NCI-H1694 treated with DMSO at 0.1 percent for 48 hours (cell line): Measurements from ENCODE around the gene PROSER2.

ENCODE experiments used
- DNase-seq: peaks from one replicate; lab custom pipeline; 2025; lab: John Stamatoyannopoulos, UW

PROSER2 gene

GRCh38 chr10:11869743-11870460 is 46.7 kb downstream of the PROSER2 start:
- no peak for DNase-seq

GRCh38 chr10:11870461-11870780 is 47.3 kb downstream of the PROSER2 start:
- DNase-seq: no peak

DNA sequence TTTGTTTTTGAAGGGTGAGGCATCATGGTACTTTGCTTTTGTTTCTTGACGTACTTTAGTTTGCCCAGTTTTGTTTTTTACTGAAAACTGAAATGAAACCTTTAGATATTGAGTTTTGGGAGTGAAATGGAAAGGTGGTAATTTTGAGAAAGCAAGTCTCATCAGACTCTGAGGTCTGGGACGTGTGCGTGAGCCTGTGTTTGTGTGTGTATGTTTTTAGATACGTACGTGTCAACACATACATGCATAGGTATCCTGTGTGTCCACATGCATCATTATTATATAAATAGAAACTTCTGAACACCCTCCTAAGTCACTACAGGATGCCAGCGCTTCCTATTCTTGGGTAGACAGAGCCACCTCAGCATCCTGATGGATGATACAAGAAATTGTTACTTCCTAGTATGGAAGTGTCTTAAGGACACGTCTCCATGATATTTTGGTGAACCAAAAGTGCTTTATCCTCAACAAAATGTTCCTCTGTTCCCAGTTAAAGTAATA is 47.8 kb downstream of the PROSER2 start:
- DNase-seq: no peak

GRCh38 chr10:11871466-11871865 is 48.3 kb downstream of the PROSER2 start:
- DNase-seq: no peak

GRCh38 chr10:11874568-11875493 is 51.7 kb downstream of the PROSER2 start:
- DNase-seq: no peak

DNA sequence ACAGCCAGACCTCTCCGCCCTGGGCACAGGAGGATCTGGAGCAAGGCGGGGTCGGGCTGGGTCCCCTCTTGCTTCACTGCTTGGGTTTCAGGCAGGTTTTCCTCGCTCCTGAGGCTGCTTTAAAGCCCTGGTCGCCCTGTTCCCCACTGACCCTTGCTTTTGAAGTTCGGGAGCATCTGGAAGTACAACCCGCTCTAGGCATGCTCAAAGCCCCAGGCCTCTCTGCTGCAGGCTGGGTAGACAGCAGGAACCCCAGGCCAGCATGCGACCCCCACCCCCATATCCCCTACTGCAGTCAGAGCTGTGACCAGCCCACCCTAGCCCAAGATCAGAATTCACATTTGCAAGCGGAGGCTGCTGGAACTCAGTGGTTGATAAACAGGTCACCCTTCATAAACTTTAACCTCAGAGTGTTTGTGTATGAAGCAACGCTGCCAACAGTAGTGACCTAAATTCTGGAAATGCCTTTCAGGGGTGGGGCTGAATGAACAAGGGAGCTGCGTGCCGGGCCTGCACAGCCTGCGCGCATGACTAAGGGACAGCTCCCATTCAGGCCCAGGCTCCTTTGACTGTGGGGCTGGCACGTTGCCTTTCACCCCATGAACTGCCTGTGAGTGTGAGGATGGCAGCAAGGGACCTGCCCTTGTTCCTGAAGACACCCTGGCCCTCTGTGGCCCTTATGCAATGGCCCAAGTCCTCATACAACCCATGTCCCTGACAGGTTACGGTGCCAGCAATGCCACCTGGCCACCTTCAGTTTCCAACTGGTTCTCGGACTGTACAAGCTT is 52.5 kb downstream of the PROSER2 start:
- DNase-seq: no peak

GRCh38 chr10:11876324-11876723 is 53.2 kb downstream of the PROSER2 start:
- no peak for DNase-seq

GRCh38 chr10:11876805-11877590 is 53.8 kb downstream of the PROSER2 start:
- no peak for DNase-seq

GRCh38 chr10:11877591-11877905 is 54.4 kb downstream of the PROSER2 start:
- no peak for DNase-seq

DNA sequence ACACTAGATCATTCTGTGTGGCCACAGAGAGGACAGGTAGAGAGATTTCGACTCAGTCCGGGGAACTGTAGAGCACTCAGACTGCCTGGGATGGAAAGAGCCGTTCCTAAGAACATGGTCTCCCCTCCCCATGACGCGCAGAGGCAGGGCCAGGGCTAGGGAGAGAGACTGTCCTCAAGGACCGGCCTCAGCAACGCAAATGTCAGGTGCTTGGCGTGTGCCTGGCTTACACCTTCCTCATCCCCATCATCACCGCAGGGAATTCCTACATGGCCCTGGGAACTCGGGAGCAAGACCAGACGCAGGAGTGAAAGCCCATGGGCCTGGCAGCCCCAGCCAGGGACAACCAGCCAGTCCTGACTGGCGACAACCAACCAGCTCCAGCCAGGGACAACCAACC is 55.6 kb downstream of the PROSER2 start:
- DNase-seq: no peak

GRCh38 chr10:11879387-11880094 is 56.4 kb downstream of the PROSER2 start:
- DNase-seq: no peak

- DNase-seq: no peak
Measured at GRCh38 chr10:11880151-11881029, 57.2 kb downstream of the PROSER2 start.

DNA sequence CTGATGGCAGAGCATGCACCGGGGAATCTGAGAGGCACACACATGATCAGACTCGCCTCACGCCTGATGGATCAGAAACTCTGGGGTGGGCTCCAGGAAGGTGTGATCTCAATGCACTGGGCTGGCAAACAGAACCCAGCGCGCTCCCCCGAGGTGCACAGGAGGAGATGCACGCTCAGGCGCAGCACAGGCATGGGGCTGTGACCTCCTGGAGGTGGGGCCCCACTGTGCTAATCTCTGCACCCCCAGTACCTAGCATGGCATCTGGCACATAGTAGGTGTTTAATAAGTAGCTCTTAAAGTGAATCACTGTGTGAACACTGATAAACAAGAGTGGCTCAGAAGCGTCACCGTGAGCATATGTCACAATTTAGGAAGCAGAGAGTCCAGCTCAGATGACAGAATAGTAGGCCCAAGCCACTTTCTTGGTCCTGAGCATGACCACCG is 57.9 kb downstream of the PROSER2 start:
- no peak for DNase-seq

GRCh38 chr10:11881477-11882417 is 58.6 kb downstream of the PROSER2 start:
- DNase-seq: no peak

GRCh38 chr10:11882646-11883375 is 59.7 kb downstream of the PROSER2 start:
- no peak for DNase-seq

DNA sequence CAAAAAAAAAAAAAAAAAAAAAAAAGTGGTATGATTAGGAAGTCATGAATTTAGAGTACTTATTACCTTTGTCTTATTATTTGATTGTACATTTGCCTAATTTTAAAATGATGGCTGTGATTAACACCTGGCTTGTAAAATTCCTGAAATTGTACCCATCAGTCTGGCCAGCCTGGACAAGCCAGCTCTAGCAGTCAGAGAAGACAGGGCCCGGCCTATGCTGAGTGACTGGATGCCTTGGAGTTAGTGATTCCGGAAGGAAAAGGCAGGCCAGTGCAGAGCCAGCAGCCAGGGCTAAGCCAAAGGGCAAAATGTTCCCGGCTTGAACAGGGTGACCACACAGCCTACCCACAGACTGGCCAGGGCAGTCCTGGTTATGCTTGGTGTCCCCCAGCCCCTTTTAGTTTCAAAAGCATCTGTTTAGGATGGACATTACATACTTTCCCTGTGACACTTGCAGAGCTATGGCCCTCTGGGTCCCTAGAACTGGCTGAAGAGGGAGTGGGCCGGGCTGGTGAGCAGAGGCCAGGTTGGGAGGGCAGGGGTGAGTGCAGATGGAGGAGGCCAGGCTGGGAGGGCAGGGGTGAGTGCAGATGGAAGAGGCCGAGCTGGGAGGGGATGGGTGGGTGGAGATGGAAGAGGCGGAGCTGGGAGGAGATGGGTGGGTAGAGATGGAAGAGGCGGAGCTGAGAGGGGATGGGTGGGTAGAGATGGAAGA is 61.7 kb downstream of the PROSER2 start:
- DNase-seq: no peak

GRCh38 chr10:11885437-11886137 is 62.4 kb downstream of the PROSER2 start:
- DNase-seq: no peak
